HK-2 (cell line): ENCODE measurements around the gene CXCR6.
"Not testable (repeated sequence)": the region's sequence is repeated elsewhere in the genome, so short reads cannot be mapped to it uniquely, and the experiment has no call there.

Experiments
- DNase-seq: peaks from one replicate; pipeline ENCODE4 v3.0.0-alpha.2; 2018; ENCODE audit not compliant: unreplicated experiment

CXCR6 gene

DNA sequence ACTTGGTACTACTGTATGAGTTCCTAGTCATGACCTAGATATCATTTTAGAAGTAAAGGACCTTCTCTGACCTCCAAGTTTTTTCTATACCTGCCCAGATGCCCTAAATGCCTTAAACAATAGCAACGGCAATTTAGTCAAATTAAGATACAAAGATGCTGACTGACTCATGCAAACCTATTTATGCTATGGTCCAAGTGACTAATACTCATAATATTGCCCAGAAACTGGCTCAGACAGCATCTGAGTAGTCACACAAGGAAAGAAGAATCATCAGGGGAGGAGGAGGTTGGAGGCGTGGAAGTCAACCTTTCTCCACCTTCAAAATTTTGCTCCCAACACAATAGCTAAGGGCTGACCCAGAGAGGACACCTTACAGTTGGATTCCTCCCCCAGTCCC is 45.5 kb downstream of the CXCR6 start:
- no peak for DNase-seq

DNA sequence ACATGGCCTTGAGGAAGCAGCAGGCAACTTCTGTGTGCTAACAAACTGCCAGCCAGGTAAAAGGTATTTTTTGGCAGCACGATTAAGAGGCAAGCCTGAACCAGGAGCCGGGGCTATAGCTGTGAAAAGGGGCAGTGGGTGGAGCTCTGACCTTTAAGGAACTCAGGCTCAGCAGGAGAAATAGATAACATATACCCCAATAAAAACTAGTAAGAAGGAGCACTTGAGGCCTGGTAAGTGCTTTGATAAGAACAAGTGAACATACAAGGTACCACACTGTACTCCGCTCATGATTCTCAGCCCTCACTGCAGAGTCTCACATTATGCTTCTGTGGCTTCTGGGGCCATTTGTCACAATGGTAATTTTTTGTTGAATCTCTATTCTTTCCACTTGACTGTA is 46.9 kb downstream of the CXCR6 start:
- DNase-seq: no peak

- DNase-seq: no peak
Observed at GRCh38 chr3:45991341-45991740, 48.1 kb downstream of the CXCR6 start.

GRCh38 chr3:45992133-45992729 is 49.0 kb downstream of the CXCR6 start:
- no peak for DNase-seq

DNA sequence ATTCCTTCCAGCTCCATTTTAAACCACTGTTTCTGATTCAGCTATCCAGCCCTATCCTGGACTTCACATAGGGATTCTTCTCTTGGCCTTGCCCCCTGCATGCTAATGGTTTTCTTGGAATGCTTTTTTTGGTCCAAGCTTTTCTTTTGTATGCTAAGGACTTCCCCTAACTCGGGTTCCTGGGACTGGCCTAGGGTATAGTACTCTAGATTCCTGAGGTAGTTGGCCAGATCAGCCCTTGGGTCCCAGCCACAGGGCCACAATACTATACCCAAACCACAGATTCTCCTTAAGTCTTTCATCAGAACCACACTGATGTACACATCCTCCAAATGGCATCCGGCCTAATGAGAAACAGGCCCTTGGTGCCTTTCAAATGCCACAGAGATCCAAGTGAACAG is 49.6 kb downstream of the CXCR6 start:
- DNase-seq: no peak

DNA sequence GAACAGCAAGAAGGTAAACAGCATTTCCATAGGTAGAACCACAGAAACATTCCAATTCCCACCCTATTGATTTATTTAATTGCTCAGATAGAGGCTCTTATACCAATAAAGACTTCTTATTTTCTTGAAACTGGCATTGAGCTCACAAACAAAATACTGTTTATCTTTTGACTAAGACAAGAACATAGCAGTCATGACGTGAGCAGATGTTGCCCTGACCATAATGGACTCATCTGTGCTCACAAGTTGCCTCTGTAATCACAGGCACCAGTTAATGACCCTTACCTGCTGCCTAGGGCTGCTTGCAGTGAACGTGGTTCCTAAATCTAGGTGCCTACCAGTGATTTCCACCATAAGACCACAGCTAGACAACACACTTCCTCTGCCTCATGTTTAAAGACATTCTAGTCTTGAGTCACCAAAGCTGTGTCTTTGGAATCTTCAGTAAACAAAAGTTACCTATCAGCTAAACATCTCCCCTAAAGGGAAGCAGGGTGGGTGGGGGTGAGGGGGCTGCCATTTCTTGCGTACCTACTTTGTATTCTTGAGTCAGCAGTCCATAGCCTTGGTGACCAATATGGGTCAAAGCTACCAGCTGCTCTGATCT is 50.3 kb downstream of the CXCR6 start:
- no peak for DNase-seq

GRCh38 chr3:45994419-45995235 is 51.4 kb downstream of the CXCR6 start:
- DNase-seq: no peak

DNA sequence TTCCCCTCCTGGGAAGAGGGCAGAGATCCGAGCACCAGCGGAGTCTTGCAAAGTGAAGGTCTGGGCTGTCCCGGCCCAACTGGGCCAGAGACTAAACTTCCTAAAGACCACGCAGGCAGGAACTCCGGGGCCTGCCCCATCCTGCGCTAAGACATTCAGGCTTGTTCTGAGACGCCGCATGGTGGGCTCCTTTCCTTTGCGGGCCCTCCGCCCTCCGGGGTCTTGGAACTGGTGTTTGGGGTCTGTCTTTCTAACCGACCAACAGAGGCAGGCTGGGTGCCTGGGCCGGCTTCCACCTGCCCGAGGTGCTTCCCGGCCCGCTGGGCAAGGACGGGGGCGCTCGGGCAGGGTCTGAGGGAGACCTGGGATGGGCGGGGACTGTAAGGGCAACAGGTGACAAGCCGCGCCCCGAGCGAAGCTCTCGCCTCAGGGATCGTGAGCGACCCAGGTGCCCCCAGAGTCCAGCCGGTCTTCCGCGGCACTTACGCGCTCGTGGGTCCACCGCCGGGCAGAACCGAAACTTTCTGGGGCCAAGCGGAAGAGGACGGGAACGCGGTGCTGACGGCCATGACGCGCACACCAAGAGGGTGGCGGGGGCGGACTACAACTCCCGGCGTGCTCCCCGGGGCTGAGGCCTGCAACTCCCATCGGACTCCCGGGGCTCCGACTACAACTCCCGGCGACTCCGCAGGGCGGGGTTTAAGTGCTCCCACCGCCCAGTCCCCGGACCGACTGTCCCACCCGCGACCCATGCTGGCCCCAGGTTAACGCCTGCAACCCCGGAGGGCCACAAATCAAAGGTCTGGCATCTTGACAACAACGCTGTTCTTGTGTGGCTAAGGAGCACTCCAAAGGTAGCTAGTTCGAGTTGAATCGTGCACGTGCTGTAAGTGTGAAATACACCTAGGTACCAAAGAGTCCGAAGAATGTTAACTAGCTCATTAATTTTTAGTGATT is 52.2 kb downstream of the CXCR6 start, which contains the start of gene FYCO1:
Gene FYCO1, minus strand, starts transcription at position 589 of the 957 bp plus-strand sequence. CDS start 10,914 bp downstream, outside the sequence.
- DNase-seq: peak; percentile 83

- DNase-seq: not testable (repeated sequence)
Observed at GRCh38 chr3:45997499-45997898, 54.2 kb downstream of the CXCR6 start.

- DNase-seq: no peak
Observed at GRCh38 chr3:45997942-45998341, 54.7 kb downstream of the CXCR6 start.
